ENCODE data around the gene TCF25. TPM values are rescaled to one million over a fixed set of nuclear protein-coding genes. Genes with fewer than 3 reads are reported as not detected.
"Not testable (repeated sequence)": the region's sequence is repeated elsewhere in the genome, so short reads cannot be mapped to it uniquely, and the experiment has no call there.

Gene TCF25
- total RNA-seq, 1 donor from 2014 or later: 82.6 TPM

DNA sequence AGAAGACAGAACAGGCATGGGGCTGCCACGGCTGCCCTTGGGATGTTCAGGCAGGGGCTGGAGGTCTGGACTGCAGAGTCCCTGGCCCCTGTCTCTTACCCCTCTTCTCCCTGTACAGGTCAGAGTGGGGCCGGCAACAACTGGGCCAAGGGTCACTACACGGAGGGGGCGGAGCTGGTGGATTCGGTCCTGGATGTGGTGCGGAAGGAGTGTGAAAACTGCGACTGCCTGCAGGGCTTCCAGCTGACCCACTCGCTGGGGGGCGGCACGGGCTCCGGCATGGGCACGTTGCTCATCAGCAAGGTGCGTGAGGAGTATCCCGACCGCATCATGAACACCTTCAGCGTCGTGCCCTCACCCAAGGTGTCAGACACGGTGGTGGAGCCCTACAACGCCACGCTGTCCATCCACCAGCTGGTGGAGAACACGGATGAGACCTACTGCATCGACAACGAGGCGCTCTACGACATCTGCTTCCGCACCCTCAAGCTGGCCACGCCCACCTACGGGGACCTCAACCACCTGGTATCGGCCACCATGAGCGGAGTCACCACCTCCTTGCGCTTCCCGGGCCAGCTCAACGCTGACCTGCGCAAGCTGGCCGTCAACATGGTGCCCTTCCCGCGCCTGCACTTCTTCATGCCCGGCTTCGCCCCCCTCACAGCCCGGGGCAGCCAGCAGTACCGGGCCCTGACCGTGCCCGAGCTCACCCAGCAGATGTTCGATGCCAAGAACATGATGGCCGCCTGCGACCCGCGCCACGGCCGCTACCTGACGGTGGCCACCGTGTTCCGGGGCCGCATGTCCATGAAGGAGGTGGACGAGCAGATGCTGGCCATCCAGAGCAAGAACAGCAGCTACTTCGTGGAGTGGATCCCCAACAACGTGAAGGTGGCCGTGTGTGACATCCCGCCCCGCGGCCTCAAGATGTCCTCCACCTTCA, 61.5 kb downstream of the TCF25 start:
- Histone ChIP-seq H3K27me3 (ENCODE audit: low read depth) (peaks cover 10% of the 10 kb centered on the region), H3K4me3 (no peak overlapping the region), H3K9me3 (replicated peaks) (no peaks in the 10 kb centered on the region), H3K27ac (replicated peaks) (no peak overlapping the region), H3K36me3 (no peaks in the 10 kb centered on the region), H3K4me1 (no peaks in the 10 kb centered on the region)
- intact Hi-C loops (cut with micrococcal nuclease): no loop called here
- no peak for DNase-seq
- TF ChIP-seq, protein P1, sequence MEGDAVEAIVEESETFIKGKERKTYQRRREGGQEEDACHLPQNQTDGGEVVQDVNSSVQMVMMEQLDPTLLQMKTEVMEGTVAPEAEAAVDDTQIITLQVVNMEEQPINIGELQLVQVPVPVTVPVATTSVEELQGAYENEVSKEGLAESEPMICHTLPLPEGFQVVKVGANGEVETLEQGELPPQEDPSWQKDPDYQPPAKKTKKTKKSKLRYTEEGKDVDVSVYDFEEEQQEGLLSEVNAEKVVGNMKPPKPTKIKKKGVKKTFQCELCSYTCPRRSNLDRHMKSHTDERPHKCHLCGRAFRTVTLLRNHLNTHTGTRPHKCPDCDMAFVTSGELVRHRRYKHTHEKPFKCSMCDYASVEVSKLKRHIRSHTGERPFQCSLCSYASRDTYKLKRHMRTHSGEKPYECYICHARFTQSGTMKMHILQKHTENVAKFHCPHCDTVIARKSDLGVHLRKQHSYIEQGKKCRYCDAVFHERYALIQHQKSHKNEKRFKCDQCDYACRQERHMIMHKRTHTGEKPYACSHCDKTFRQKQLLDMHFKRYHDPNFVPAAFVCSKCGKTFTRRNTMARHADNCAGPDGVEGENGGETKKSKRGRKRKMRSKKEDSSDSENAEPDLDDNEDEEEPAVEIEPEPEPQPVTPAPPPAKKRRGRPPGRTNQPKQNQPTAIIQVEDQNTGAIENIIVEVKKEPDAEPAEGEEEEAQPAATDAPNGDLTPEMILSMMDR (IDR thresholded peaks at IDR 0.05; ENCODE audit: borderline replicate concordance): no peak

DNA sequence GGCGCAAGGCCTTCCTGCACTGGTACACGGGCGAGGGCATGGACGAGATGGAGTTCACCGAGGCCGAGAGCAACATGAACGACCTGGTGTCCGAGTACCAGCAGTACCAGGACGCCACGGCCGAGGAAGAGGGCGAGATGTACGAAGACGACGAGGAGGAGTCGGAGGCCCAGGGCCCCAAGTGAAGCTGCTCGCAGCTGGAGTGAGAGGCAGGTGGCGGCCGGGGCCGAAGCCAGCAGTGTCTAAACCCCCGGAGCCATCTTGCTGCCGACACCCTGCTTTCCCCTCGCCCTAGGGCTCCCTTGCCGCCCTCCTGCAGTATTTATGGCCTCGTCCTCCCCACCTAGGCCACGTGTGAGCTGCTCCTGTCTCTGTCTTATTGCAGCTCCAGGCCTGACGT, 62.2 kb downstream of the TCF25 start:
- H3K27ac ChIP-seq (replicated peaks); H3K36me3 ChIP-seq; H3K4me1 ChIP-seq; H3K27me3 ChIP-seq (ENCODE audit: low read depth); H3K9me3 ChIP-seq (replicated peaks); intact Hi-C loops (cut with micrococcal nuclease); H3K4me3 ChIP-seq; DNase-seq: not testable (repeated sequence)

DNA sequence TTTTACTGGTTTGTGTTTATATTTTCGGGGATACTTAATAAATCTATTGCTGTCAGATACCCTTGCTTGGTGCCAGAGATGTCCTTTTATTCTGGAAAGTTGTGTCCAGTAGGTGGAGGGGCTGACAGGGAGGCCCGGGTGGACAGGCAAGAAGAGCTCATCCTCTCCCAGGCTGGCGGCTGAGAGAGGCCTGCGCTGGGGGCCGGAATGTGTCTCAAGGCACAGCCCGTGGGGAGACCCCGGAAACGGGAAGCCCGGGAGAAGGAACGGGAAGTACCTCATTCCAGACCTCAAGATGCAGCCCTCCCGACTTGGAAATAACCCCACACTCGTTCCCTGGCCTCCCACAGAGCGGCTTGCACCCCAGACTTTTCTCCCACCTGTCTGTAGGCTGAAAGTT, 62.6 kb downstream of the TCF25 start:
- intact Hi-C loops (cut with micrococcal nuclease): no loop called here
- Histone ChIP-seq H3K9me3 (replicated peaks) (no peaks in the 10 kb centered on the region), H3K4me3 (no peak overlapping the region), H3K4me1 (no peaks in the 10 kb centered on the region), H3K27me3 (ENCODE audit: low read depth) (peaks cover 6% of the 10 kb centered on the region), H3K27ac (replicated peaks) (no peak overlapping the region), H3K36me3 (no peaks in the 10 kb centered on the region)
- DNase-seq: no peak
- TF ChIP-seq, protein P1 (IDR thresholded peaks at IDR 0.05; ENCODE audit: borderline replicate concordance): no peak

DNA sequence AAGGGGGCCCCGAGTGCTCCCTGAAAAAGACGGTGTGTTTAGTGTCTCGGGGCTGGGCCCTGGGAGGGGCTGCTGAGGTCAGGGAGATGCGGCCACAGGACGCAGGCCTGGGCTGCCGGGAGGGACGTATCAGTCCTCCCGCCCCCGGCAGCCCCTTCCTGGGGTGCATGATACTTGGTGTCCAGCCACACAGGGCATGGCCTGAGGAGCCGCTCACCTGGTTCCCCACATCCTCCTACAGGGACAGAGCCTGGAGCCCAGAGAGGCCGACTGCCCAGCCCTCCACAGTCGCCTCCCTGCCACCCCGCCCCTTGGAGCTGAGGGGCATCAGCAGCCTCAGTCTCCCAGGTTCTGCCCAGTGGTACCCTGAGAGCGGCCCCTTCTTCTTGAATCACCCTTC, 63.1 kb downstream of the TCF25 start:
- Histone ChIP-seq H3K27me3 (ENCODE audit: low read depth) (peaks cover 6% of the 10 kb centered on the region), H3K9me3 (replicated peaks) (no peaks in the 10 kb centered on the region), H3K27ac (replicated peaks) (no peak overlapping the region), H3K4me3 (no peak overlapping the region), H3K4me1 (no peaks in the 10 kb centered on the region), H3K36me3 (no peaks in the 10 kb centered on the region)
- no peak for DNase-seq
- intact Hi-C loops (cut with micrococcal nuclease): no loop called here
- TF ChIP-seq, protein P1 (IDR thresholded peaks at IDR 0.05; ENCODE audit: borderline replicate concordance): no peak

DNA sequence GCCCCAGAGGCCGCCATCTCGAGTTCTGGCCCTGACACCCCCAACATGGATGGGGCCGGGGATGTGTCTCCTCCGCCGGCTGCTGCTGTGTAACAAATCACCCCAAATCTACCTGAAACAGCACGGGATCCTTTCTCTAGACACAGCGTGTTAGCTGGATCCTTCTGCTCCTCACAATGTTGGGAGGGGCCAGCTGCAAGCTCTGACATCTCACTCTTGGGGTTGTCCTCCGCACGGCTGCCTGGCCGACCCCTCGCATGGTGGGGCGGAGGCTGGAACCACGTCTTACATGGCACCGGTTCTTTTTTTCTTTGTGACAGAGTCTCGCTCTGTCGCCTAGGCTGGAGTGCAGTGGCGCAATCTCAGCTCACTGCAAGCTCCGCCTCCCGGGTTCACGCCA, 63.6 kb downstream of the TCF25 start:
- Histone ChIP-seq H3K27me3 (ENCODE audit: low read depth) (peaks cover 6% of the 10 kb centered on the region), H3K36me3 (no peaks in the 10 kb centered on the region), H3K27ac (replicated peaks) (no peak overlapping the region), H3K4me3 (no peak overlapping the region), H3K9me3 (replicated peaks) (no peaks in the 10 kb centered on the region), H3K4me1 (no peaks in the 10 kb centered on the region)
- intact Hi-C loops (cut with micrococcal nuclease): no loop called here
- DNase-seq: no peak
- TF ChIP-seq, protein P1 (IDR thresholded peaks at IDR 0.05; ENCODE audit: borderline replicate concordance): no peak

DNA sequence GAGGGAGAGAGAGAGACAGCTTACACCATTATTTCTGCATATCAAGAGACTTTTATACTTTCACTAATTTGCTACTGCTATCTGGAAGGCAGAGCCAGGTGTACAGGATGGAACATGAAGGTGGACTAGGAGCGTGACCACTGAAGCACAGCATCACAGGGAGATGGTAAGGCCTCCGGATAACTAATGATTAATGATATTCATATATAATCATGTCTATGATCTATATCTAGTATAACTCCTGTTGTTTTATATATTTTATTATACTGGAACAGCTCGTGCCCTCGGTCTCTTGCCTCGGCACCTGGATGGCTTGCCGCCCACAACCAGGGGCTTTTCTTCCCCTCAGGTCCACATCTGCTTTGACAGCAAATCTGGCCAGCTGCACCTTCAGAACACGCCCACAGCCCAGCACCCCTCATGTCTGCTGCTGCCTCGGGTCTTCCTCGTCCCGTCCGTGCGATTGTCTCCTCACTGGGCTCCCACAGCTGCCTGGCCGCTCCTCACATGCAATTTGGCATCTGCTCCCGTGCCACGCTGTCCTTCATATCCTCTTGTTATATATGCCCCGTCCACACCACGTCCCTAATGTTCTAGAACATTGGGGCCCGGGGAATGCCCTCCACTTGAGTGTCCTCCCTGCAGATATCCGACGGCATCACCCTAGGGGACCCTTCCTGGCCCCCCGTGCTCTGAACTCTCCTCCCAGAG, 64.9 kb downstream of the TCF25 start:
- DNase-seq: no peak
- Histone ChIP-seq H3K4me1 (no peaks in the 10 kb centered on the region), H3K9me3 (replicated peaks) (no peaks in the 10 kb centered on the region), H3K27ac (replicated peaks) (no peak overlapping the region), H3K27me3 (ENCODE audit: low read depth) (peaks cover 6% of the 10 kb centered on the region), H3K36me3 (no peaks in the 10 kb centered on the region), H3K4me3 (no peak overlapping the region)
- intact Hi-C loops (cut with micrococcal nuclease): no loop called here
- TF ChIP-seq, protein P1 (IDR thresholded peaks at IDR 0.05; ENCODE audit: borderline replicate concordance): no peak

Data from left ventricle myocardium inferior (tissue), 1 donor.